HFFc6 (cell line): Measurements from ENCODE around the gene IER3. TPM values are rescaled to one million over a fixed set of nuclear protein-coding genes. Genes with fewer than 3 reads are reported as not detected.

Source experiments
- DNase-seq: peaks from one replicate; pipeline ENCODE4 v3.0.0-alpha.2; 2018
- H3K27ac Mint-ChIP-seq: 2 replicates; pipeline ENCODE4 v1.8.0; 2020; ENCODE audit warnings: mild to moderate bottlenecking, mixed read lengths
- H3K27me3 Mint-ChIP-seq: 2 replicates; pipeline ENCODE4 v1.8.0; 2021; ENCODE audit warnings: mild to moderate bottlenecking, moderate library complexity, mixed read lengths; ENCODE audit not compliant: insufficient read depth
- H3K36me3 Mint-ChIP-seq: 2 replicates; pipeline ENCODE4 v1.8.0; 2021; ENCODE audit warnings: low read depth, mixed read lengths
- H3K4me1 Mint-ChIP-seq: 2 replicates; pipeline ENCODE4 v1.8.0; 2020; ENCODE audit warnings: low read depth, mixed read lengths
- H3K4me3 Mint-ChIP-seq: 2 replicates; pipeline ENCODE4 v1.8.0; 2020; ENCODE audit warnings: mild to moderate bottlenecking, moderate library complexity, mixed read lengths
- H3K9me3 Mint-ChIP-seq: 2 replicates; pipeline ENCODE4 v1.8.0; 2020; ENCODE audit warnings: mild to moderate bottlenecking, mixed read lengths
- CTCF ChIP-seq: fragments of 200-600 bp; sonication (generic); IDR thresholded peaks from 2 replicates; pipeline ENCODE4 v1.5.0; 2021; ENCODE audit warnings: antibody characterized with exemption, mild to moderate bottlenecking
- long read RNA-seq: library from polyadenylated mRNA; unstranded; transcript quantifications from one replicate; pipeline ENCODE4 v2.0.0, GENCODE V29; 2019
- total RNA-seq, 6 experiments: library from RNA; stranded (reverse); fragmentation: NEBNext Ultra II Directional; extraction: Animal tissue kit (Norgen Biotek cat#: 25700); gene quantifications; 2 replicates in 1 of 6; 3 replicates in 5 of 6; pipeline ENCODE4 v1.2.3, GENCODE V29; 2021

Gene IER3
- total RNA-seq, result 10 to 100 TPM; 38.1 to 62.4 (median 60.2) TPM
- long read RNA-seq, transcript IER3-201 (2 exons, 1,244 nt), result major isoform, 39 of 43 reads
- long read RNA-seq, partial matches to known transcripts, result 0 of 43 reads
- long read RNA-seq, other reads (novel, unspliced or antisense), result 2 of 43 reads

- no peaks in the 10 kb centered on the region for H3K9me3 Mint-ChIP-seq
- H3K27me3 Mint-ChIP-seq, result peaks cover 7% of the 10 kb centered on the region
- H3K4me3 Mint-ChIP-seq, result peak within 1 kb of the TSS; percentile 94
- peak; percentile 73 for DNase-seq
- H3K27ac Mint-ChIP-seq, result peak within 1 kb of the TSS; percentile 93
- H3K36me3 Mint-ChIP-seq, result peaks cover 40% of the 10 kb centered on the region
- H3K4me1 Mint-ChIP-seq, result peaks cover 67% of the 10 kb centered on the region
- peak; percentile 78 for TF ChIP-seq CTCF
Observed at GRCh38 chr6:30744054-30744805, at the start of gene IER3. IER3 (minus strand) TSS chr6:30744547; CDS start chr6:30744518, 29 bp downstream.

GRCh38 chr6:30793521-30794194 is 49.3 kb upstream of the IER3 start:
- H3K27ac Mint-ChIP-seq, result peak overlapping the region; percentile 70
- no peaks in the 10 kb centered on the region for H3K9me3 Mint-ChIP-seq
- peaks cover 17% of the 10 kb centered on the region for H3K4me1 Mint-ChIP-seq
- no peaks in the 10 kb centered on the region for H3K27me3 Mint-ChIP-seq
- peak overlapping the region; percentile 33; the same call in 1 of the 2 replicates for H3K4me3 Mint-ChIP-seq
- DNase-seq, result no peak
- no peak for TF ChIP-seq CTCF
- no peaks in the 10 kb centered on the region for H3K36me3 Mint-ChIP-seq

GRCh38 chr6:30792786-30793185 is 48.4 kb upstream of the IER3 start:
- no peak overlapping the region for H3K27ac Mint-ChIP-seq
- no peaks in the 10 kb centered on the region for H3K36me3 Mint-ChIP-seq
- DNase-seq, result no peak
- H3K4me3 Mint-ChIP-seq, result no peak overlapping the region
- H3K9me3 Mint-ChIP-seq, result no peaks in the 10 kb centered on the region
- no peaks in the 10 kb centered on the region for H3K27me3 Mint-ChIP-seq
- no peak for TF ChIP-seq CTCF
- peaks cover 23% of the 10 kb centered on the region for H3K4me1 Mint-ChIP-seq

GRCh38 chr6:30790724-30791383 is 46.5 kb upstream of the IER3 start:
- H3K9me3 Mint-ChIP-seq, result no peaks in the 10 kb centered on the region
- DNase-seq, result no peak
- H3K27me3 Mint-ChIP-seq, result no peaks in the 10 kb centered on the region
- no peak overlapping the region for H3K27ac Mint-ChIP-seq
- no peaks in the 10 kb centered on the region for H3K36me3 Mint-ChIP-seq
- H3K4me3 Mint-ChIP-seq, result no peak overlapping the region
- H3K4me1 Mint-ChIP-seq, result peaks cover 37% of the 10 kb centered on the region
- TF ChIP-seq CTCF, result no peak

GRCh38 chr6:30789606-30790005 is 45.3 kb upstream of the IER3 start:
- Mint-ChIP-seq H3K36me3 (no peaks in the 10 kb centered on the region), H3K9me3 (no peaks in the 10 kb centered on the region), H3K27ac (no peak overlapping the region), H3K4me1 (peaks cover 43% of the 10 kb centered on the region), H3K4me3 (no peak overlapping the region), H3K27me3 (no peaks in the 10 kb centered on the region)
- no peak for DNase-seq
- TF ChIP-seq CTCF, result no peak
